ENCODE data around the gene IVD.

- TF ChIP-seq SMC3 (conservative IDR thresholded peaks at IDR 0.05; ENCODE audit: poor library complexity) (no peak), CTCF (IDR thresholded peaks at IDR 0.05; ENCODE audit: poor library complexity, severe bottlenecking) (no peak), EP300 (conservative IDR thresholded peaks at IDR 0.05; ENCODE audit: poor library complexity, severe bottlenecking) (no peak), TAF1 (IDR thresholded peaks at IDR 0.05; ENCODE audit: low read depth) (no peak), EZH2 (IDR thresholded peaks at IDR 0.05; ENCODE audit: borderline replicate concordance, insufficient read depth, low read length, poor library complexity, severe bottlenecking) (no peak), POLR2AphosphoS5 (IDR thresholded peaks at IDR 0.05) (no peak), MXI1 (conservative IDR thresholded peaks at IDR 0.05; ENCODE audit: poor library complexity, severe bottlenecking) (no peak), RAD21 (conservative IDR thresholded peaks at IDR 0.05) (no peak)
Observed at GRCh38 chr15:40392986-40393948, 12.3 kb upstream of the IVD start.

Measured in neural cell (in vitro differentiated cells).